Activated T-cell treated with anti-CD3 and anti-CD28 coated beads for 48 hours (primary cell): ENCODE results near the gene SYNGAP1.
"Not testable (repeated sequence)": the region's sequence is repeated elsewhere in the genome, so short reads cannot be mapped to it uniquely, and the experiment has no call there.

ENCODE experiments used
- DNase-seq: peaks from one replicate; pipeline ENCODE4 v3.0.0-alpha.2; 2020; ENCODE audit warnings: low read depth

SYNGAP1 gene

DNA sequence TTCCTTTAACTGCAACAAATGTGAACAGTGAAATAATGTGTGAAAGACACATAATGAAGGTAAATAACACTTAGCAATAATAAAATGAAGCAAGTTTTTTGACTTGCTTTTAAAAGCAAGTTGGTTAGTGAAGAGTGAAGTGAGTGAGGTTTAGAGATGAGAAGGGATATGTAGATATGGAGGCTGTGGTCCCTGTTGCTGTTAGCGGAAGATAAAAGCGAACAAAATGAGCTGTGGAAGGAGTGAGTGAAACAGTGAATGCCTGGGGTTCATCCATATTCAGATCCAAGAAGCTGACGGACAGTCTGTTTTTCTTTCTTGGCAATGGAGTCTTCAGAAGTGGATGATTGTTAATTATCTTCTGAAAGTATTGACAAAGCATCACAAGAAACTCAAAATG, 58.0 kb downstream of the SYNGAP1 start:
- no peak for DNase-seq

DNA sequence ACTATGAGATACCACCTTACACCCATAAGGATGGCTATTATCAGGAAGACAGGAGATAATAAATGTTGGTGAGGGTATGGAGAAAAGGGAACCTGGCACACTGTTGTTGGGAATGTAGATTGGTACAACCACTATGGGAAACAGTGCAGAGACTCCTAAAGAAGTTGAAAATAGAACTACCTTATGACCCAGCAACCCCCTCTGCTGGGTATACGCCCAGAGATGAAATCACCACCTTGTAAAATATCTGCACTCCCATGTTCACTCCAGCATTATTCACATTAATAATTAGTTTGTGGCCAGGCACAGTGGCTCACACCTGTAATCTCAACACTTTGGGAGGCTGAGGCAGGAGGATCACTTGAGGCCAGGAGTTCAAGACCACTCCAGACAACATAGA, 61.3 kb downstream of the SYNGAP1 start:
- no peak for DNase-seq

DNA sequence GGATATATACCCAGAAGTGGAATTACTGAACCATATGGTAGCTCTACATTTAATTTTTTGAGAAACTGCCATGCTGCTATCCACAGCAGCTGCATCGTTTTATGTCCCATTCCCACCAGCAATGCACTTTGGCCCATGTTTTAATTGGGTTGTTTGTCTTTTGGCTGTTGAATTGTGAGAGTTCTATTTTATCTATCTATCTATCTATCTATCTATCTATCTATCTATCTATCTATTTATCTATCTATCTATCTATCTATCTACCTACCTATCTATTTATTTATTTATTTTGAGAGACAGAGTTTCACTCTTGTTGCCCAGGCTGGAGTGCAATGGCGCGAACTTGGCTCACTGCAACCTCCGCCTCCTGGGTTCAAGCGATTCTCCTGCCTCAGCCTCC, 62.8 kb downstream of the SYNGAP1 start:
- not testable (repeated sequence) for DNase-seq

DNA sequence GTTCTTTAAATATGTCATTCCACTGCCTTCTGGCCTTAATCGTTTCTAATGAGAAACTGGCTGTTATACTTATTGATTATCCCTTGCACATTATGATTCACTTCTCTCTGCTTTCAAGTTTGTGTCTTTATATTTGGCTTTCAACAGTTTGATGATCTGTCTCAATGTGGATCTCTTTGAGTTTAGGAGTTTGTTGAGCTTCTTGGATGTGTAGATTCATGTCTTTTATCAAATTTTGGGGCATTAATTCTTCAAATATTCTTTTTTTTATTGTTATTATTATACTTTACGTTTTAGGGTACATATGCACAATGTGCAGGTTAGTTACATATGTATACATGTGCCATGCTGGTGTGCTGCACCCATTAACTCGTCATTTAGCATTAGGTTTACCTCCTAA, 63.8 kb downstream of the SYNGAP1 start:
- DNase-seq = no peak

DNA sequence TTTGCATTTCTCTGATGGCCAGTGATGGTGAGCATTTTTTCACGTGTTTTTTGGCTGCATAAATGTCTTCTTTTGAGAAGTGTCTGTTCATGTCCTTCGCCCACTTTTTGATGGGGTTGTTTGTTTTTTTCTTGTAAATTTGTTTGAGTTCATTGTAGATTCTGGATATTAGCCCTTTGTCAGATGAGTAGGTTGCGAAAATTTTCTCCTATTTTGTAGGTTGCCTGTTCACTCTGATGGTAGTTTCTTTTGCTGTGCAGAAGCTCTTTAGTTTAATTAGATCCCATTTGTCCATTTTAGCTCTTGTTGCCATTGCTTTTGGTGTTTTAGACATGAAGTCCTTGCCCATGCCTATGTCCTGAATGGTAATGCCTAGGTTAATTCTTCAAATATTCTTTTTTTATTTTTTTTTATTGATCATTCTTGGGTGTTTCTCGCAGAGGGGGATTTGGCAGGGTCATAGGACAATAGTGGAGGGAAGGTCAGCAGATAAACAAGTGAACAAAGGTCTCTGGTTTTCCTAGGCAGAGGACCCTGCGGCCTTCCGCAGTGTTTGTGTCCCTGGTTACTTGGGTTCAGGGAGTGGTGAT, 64.9 kb downstream of the SYNGAP1 start:
- not testable (repeated sequence) for DNase-seq

DNA sequence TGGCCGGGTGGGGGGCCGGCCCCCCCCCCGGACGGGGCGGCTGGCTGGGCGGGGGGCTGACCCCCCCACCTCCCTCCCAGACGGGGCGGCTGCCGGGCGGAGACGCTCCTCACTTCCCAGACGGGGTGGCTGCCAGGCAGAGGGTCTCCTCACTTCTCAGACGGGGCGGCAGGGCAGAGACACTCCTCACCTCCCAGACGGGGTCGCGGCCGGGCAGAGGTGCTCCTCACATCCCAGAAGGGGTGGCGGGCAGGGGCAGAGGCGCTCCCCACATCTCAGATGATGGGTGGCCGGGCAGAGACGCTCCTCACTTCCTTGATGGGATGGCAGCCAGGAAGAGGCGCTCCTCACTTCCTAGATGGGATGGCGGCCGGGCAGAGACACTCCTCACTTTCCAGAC, 65.8 kb downstream of the SYNGAP1 start:
- DNase-seq = not testable (repeated sequence)

DNA sequence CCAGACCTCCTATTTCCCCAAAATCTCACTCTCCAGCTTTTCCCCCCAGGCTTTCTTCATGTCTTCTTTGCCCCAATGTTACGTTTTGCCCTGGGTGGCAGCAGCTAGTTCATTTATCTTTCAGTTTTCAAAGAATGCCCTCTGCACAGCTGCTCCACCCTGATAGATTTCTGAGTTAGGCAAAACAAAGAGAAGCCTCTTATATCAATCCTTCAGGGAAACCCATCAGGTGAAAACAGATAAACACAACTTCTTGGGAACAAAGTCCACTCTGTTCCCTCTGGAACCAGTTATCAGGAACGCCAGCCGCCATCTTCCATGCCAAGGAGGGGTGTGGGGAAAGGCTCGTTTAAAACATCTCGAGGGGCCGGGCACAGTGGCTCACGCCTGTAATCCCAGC, 68.5 kb downstream of the SYNGAP1 start:
- DNase-seq = no peak

DNA sequence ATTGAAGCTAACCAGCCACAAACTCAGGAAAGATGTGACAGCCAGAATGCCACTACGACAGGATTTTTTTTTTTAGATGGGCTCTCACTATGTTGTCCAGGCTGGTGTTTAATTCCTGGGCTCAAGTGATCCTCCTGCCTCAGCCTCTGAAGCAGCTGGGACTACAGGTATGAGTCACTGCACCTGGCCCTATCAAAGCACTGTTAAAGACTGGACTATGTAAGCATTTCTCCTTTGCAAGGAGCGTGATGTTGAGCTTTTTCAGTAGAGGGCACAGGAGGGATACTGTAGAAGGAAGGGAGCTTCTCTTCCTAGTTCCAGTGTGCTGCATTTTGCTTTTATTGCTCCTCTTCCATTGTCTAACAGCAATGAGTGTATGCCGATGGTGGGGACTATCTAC, 70.3 kb downstream of the SYNGAP1 start:
- DNase-seq = no peak

DNA sequence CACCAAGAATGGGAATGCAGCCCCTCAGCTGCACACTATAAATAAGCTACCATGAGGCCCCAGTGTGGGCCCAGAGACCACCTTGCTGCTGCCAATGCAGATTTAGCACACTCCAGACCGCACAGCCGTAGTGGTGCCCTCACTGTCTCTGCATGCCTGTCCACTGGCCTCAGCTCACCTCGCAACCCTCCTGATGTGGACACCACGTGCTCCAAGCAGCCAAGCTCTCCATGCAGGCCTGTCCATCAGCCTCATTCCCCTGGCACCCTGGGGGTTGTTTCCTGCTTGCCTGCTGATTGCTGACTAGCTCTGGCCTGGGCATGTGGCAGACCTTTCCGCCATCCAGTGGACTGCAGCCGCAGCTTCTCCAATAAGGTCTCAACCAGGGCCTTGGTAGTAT, 70.8 kb downstream of the SYNGAP1 start:
- no peak for DNase-seq

DNA sequence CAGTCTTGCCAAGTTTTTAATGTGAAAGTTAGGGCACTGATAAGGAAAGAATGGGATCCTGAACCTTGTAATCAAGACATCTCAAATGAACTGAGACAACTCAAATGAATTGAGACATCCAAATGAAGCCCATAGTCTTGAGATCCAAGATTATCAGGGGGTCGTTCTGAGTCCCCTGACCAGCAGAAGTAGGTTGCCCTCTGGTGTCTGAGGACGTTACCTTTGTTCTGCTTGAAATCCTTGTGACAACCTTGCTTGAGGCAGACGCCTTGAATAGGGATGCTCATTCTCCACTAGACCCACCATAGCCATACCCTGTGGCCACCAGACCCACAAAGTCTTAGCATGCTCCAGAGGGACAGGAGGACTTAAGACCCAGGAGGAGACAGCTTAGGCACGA, 72.2 kb downstream of the SYNGAP1 start:
- no peak for DNase-seq

DNA sequence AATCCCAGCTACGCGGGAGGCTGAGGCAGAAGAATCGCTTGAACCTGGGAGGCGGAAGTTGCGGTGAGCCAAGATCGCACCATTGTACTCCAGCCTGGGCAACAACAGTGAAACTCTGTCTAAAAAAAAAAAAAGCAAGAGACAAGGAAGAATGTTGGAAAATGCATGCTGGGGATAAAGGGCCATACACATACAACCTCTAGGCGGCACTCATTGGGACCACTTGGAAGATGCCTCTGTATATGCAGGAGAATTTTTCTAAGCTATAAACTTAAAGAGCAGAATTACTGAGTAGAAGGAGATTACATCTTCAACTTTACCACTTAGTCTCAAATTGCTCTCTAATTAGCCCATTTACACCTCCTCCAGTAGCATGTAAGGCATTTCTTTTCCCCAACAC, 77.3 kb downstream of the SYNGAP1 start:
- DNase-seq = no peak

DNA sequence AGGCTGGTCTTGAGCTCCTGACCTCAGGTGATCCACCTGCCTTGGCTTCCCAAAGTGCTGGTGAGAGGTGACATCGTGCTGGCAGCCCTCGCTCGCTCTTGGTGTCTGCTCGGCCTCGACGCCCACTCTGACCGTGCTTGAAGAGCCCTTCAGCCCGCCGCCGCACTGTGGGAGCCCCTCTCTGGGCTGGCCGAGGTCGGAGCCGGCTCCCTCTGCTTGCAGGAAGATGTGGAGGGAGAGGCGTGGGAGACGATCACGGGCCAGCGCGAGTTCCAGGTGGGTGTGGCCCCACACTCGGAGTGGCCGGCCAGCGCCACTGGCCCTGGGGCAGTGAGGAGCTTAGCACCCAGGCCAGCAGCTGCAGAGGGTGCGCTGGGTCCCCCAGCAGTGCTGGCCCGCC, 82.6 kb downstream of the SYNGAP1 start:
- DNase-seq = no peak

DNA sequence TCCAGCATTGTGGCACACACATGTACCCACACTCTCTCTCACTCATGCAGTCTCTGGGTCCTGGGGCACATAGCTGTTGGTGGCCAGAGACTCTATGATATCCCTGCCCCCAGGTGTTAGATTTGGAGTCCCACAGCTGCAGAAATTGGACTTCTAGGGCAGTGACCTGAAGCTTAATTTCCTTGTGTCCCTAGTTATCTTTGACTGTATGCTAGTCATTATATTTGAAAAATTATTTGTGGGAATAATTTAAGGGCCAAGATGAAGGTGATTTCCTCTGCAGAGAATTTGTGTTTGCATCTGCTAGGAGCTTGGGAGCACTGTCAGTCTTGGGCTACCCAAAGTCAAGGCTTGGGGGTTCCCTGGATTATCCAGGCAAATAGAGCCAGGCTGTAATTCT, 84.6 kb downstream of the SYNGAP1 start:
- no peak for DNase-seq
